Hepatic stellate cell (primary cell): ENCODE data around the gene STARD7.
"Not testable (repeated sequence)": the region's sequence is repeated elsewhere in the genome, so short reads cannot be mapped to it uniquely, and the experiment has no call there.

Experiments
- DNase-seq: peaks from one replicate; pipeline ENCODE4 v3.0.0; 2011; ENCODE audit warnings: low spot score

STARD7 gene

GRCh38 chr2:96146881-96147592 is 61.6 kb downstream of the STARD7 start:
- no peak for DNase-seq

- DNase-seq, result no peak
Observed at GRCh38 chr2:96146153-96146880, 62.3 kb downstream of the STARD7 start.

- no peak for DNase-seq
Observed at GRCh38 chr2:96145848-96146152, 62.8 kb downstream of the STARD7 start.

- DNase-seq, result peak; percentile 77
Observed at GRCh38 chr2:96145036-96145847, 63.4 kb downstream of the STARD7 start, which contains the start of gene DUSP2. Gene DUSP2 (minus strand): TSS chr2:96145440. CDS start chr2:96145354, 86 bp downstream.

GRCh38 chr2:96144481-96145035 is 64.1 kb downstream of the STARD7 start:
- no peak for DNase-seq

GRCh38 chr2:96143848-96144480 is 64.7 kb downstream of the STARD7 start:
- DNase-seq, result no peak

GRCh38 chr2:96143231-96143847 is 65.3 kb downstream of the STARD7 start:
- DNase-seq, result no peak

GRCh38 chr2:96142217-96143113 is 66.2 kb downstream of the STARD7 start:
- no peak for DNase-seq

GRCh38 chr2:96141624-96141967 is 67.0 kb downstream of the STARD7 start:
- DNase-seq, result not testable (repeated sequence)

- DNase-seq, result no peak
Observed at GRCh38 chr2:96140941-96141623, 67.5 kb downstream of the STARD7 start.

GRCh38 chr2:96139181-96139758 is 69.4 kb downstream of the STARD7 start:
- DNase-seq, result no peak

GRCh38 chr2:96138179-96139145 is 70.2 kb downstream of the STARD7 start, which contains the start of gene ASTL:
Gene ASTL (minus strand): TSS chr2:96138502. CDS start chr2:96138436, 66 bp downstream.
- peak; percentile 73 for DNase-seq

GRCh38 chr2:96137321-96138178 is 71.1 kb downstream of the STARD7 start:
- no peak for DNase-seq

GRCh38 chr2:96136129-96136720 is 72.4 kb downstream of the STARD7 start:
- DNase-seq, result no peak

GRCh38 chr2:96135621-96136020 is 73.0 kb downstream of the STARD7 start:
- DNase-seq, result no peak

- no peak for DNase-seq
Observed at GRCh38 chr2:96135171-96135570, 73.5 kb downstream of the STARD7 start.
